Measurements from ENCODE around the gene ZNF225. TPM values are rescaled to one million over a fixed set of nuclear protein-coding genes. Genes with fewer than 3 reads are reported as not detected.
"Not testable (repeated sequence)": the region's sequence is repeated elsewhere in the genome, so short reads cannot be mapped to it uniquely, and the experiment has no call there.

ZNF225 gene
- polyA plus RNA-seq, 4 donors: 1.4 to 6.6 (median 1.8) TPM

DNA sequence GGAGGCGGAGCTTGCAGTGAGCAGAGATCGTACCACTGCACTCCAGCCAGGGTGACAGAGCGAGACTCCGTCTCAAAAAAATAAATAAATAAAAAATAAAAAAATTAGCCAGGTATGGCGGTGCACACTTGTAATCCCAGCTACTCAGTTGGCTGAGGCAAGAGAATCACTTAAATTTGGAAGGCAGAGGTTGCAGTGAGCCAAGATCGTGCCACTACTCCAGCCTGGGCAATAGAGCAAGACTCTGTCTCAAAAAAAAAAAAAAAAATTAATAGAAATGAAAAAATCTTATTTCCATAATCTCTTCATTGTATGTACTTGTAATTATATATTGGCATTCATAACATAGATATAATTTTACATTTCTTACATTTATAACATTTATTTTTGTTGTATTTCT is 57.5 kb downstream of the ZNF225 start:
- not testable (repeated sequence) for H3K4me3 ChIP-seq (ENCODE audit: low read depth in 1 of 3, low read length in 3 of 3); DNase-seq; FAIRE-seq; H3K27ac ChIP-seq (ENCODE audit: low read depth in 1 of 3, low read length in 2 of 3); H3K4me1 ChIP-seq (ENCODE audit: control insufficient read depth in 3 of 3, insufficient read depth in 2 of 3, low read depth in 1 of 3, low read length in 2 of 3); H3K27me3 ChIP-seq (ENCODE audit: control insufficient read depth in 3 of 3, insufficient read depth in 3 of 3, low read length in 3 of 3)
- 98% methylated on average over 6 of the region's 6 CpGs for WGBS, 3 donors
- Histone ChIP-seq H3K36me3 (ENCODE audit: control insufficient read depth in 3 of 3, insufficient read depth in 2 of 3, low read depth in 1 of 3, low read length in 3 of 3) (peaks cover 36 to 48% (median 37%) of the 10 kb centered on the region in 3 donors), H3K9me3 (ENCODE audit: control insufficient read depth in 2 of 2, insufficient read depth in 1 of 2, low read depth in 1 of 2, low read length in 1 of 2) (peaks cover 0 to 56% of the 10 kb centered on the region in 2 donors)

DNA sequence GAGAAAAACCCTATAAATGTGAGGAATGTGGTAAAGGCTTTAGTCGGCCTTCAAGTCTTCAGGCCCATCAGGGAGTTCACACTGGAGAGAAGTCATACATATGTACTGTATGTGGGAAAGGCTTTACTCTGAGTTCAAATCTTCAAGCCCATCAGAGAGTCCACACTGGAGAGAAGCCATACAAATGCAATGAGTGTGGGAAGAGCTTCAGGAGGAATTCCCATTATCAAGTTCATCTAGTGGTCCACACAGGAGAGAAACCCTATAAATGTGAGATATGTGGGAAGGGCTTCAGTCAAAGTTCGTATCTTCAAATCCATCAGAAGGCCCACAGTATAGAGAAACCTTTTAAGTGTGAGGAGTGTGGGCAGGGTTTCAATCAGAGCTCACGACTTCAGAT is 63.4 kb downstream of the ZNF225 start:
- no peak for FAIRE-seq
- H3K4me1 ChIP-seq (ENCODE audit: control insufficient read depth in 3 of 3, insufficient read depth in 2 of 3, low read depth in 1 of 3, low read length in 2 of 3): no peaks in the 10 kb centered on the region
- H3K9me3 ChIP-seq (ENCODE audit: control insufficient read depth in 2 of 2, insufficient read depth in 1 of 2, low read depth in 1 of 2, low read length in 1 of 2): peaks cover 3 to 57% of the 10 kb centered on the region in 2 donors
- 96 to 100% (median 99%) methylated on average over 3 of the region's 3 CpGs for WGBS, 3 donors
- DNase-seq: no peak
- H3K4me3 ChIP-seq (ENCODE audit: low read depth in 1 of 3, low read length in 3 of 3): no peak overlapping the region
- H3K27me3 ChIP-seq (ENCODE audit: control insufficient read depth in 3 of 3, insufficient read depth in 3 of 3, low read length in 3 of 3): no peaks in the 10 kb centered on the region
- peaks cover 18 to 42% (median 38%) of the 10 kb centered on the region in 3 donors for H3K36me3 ChIP-seq (ENCODE audit: control insufficient read depth in 3 of 3, insufficient read depth in 2 of 3, low read depth in 1 of 3, low read length in 3 of 3)
- H3K27ac ChIP-seq (ENCODE audit: low read depth in 1 of 3, low read length in 2 of 3): no peak overlapping the region

DNA sequence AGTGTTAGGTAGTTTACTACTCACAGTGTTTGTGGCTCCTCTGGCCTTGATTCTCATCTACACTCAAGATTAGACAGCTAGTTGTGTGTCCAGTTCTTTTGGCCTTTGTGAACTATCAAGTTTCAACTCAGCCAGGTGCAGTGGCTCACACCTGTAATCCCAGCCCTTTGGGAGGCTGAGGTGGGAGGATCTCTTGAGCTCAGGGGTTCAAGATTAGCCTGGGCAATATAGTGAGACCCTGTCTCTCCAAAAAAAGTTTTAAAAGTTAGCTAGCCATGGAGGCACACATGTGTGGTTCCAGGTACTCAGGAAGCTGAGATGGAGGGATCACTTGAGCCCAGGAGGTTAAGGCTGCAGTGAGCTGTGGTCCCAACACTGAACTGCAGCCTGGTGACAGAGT is 67.8 kb downstream of the ZNF225 start:
- no peaks in the 10 kb centered on the region for H3K27me3 ChIP-seq (ENCODE audit: control insufficient read depth in 3 of 3, insufficient read depth in 3 of 3, low read length in 3 of 3)
- H3K27ac ChIP-seq (ENCODE audit: low read depth in 1 of 3, low read length in 2 of 3): no peak overlapping the region
- no peak for FAIRE-seq
- H3K9me3 ChIP-seq (ENCODE audit: control insufficient read depth in 2 of 2, insufficient read depth in 1 of 2, low read depth in 1 of 2, low read length in 1 of 2): peaks cover 3 to 47% of the 10 kb centered on the region in 2 donors
- H3K4me3 ChIP-seq (ENCODE audit: low read depth in 1 of 3, low read length in 3 of 3): no peak overlapping the region
- DNase-seq: no peak
- H3K36me3 ChIP-seq (ENCODE audit: control insufficient read depth in 3 of 3, insufficient read depth in 2 of 3, low read depth in 1 of 3, low read length in 3 of 3): peaks cover 4 to 9% (median 8%) of the 10 kb centered on the region in 3 donors
- no peaks in the 10 kb centered on the region for H3K4me1 ChIP-seq (ENCODE audit: control insufficient read depth in 3 of 3, insufficient read depth in 2 of 3, low read depth in 1 of 3, low read length in 2 of 3)

DNA sequence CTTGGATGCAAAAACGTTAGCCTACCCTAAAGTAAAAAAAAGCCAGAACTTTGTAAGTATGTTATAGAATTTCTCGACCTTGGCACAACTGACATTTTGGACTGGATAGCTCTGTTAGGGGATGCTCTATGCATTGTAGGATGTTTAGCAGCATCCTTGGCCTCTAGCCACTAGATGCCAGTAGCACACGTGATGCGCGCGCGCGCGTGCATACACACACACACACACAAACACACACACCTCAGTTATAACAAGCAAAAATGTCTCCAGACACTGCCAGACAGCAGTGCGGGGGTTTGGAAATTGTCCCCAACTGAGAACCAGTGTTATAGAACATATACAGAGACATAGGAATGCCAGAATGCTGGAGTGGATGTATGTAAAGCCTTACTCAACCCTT is 68.9 kb downstream of the ZNF225 start:
- Histone ChIP-seq H3K27me3 (ENCODE audit: control insufficient read depth in 3 of 3, insufficient read depth in 3 of 3, low read length in 3 of 3) (no peaks in the 10 kb centered on the region), H3K4me1 (ENCODE audit: control insufficient read depth in 3 of 3, insufficient read depth in 2 of 3, low read depth in 1 of 3, low read length in 2 of 3) (no peaks in the 10 kb centered on the region), H3K27ac (ENCODE audit: low read depth in 1 of 3, low read length in 2 of 3) (no peak overlapping the region), H3K9me3 (ENCODE audit: control insufficient read depth in 2 of 2, insufficient read depth in 1 of 2, low read depth in 1 of 2, low read length in 1 of 2) (peaks cover 0 to 36% of the 10 kb centered on the region in 2 donors), H3K36me3 (ENCODE audit: control insufficient read depth in 3 of 3, insufficient read depth in 2 of 3, low read depth in 1 of 3, low read length in 3 of 3) (no peaks in the 10 kb centered on the region), H3K4me3 (ENCODE audit: low read depth in 1 of 3, low read length in 3 of 3) (no peak overlapping the region)
- FAIRE-seq: no peak
- 84 to 92% (median 84%) methylated on average over 10 of the region's 10 CpGs for WGBS, 3 donors
- DNase-seq: no peak

Other genes starting within 250 kb of the ZNF225 start
- gene ZNF404, start 229.4 kb upstream of the ZNF225 start, polyA plus RNA-seq: 1 to 10 TPM in 3 of 4 donors, not detected in 1; 1.8 to 9.9 (median 2.0) TPM
- 10 to 100 TPM in 1 of 4 donors, 1 to 10 TPM in 3; 3.5 to 18.5 (median 6.0) TPM for gene ZNF45, start 178.1 kb upstream of the ZNF225 start, polyA plus RNA-seq
- gene ZNF221, start 162.2 kb upstream of the ZNF225 start, polyA plus RNA-seq: 1 to 10 TPM in 2 of 4 donors, not detected in 2; 1.1 to 3.6 TPM
- gene ZNF155, start 129.2 kb upstream of the ZNF225 start, polyA plus RNA-seq: 1 to 10 TPM; 3.7 to 8.7 (median 5.5) TPM
- gene ZNF230, start 110.4 kb upstream of the ZNF225 start, polyA plus RNA-seq: 1 to 10 TPM; 1.1 to 6.4 (median 1.6) TPM
- 1 to 10 TPM; 1.9 to 6.1 (median 3.3) TPM for gene ZNF222, start 88.0 kb upstream of the ZNF225 start, polyA plus RNA-seq
- 10 to 100 TPM in 1 of 4 donors, 1 to 10 TPM in 3; 3.3 to 23.6 (median 6.4) TPM for gene ZNF223, start 61.4 kb upstream of the ZNF225 start, polyA plus RNA-seq
- 1 to 10 TPM in 1 of 4 donors, under 1 TPM in 3; 0.67 to 4.6 (median 0.76) TPM for gene ZNF284, start 41.2 kb upstream of the ZNF225 start, polyA plus RNA-seq
- gene ZNF224, start 19.0 kb upstream of the ZNF225 start, polyA plus RNA-seq: 10 to 100 TPM in 3 of 4 donors, 1 to 10 TPM in 1; 8.3 to 46.4 (median 22.8) TPM
- gene ZNF234, start 28.2 kb downstream of the ZNF225 start, polyA plus RNA-seq: 10 to 100 TPM in 1 of 4 donors, 1 to 10 TPM in 3; 1.6 to 11.8 (median 2.4) TPM
- gene ZNF226, start 51.7 kb downstream of the ZNF225 start, polyA plus RNA-seq: 10 to 100 TPM; 13.6 to 28.2 (median 19.9) TPM
- 10 to 100 TPM in 1 of 4 donors, 1 to 10 TPM in 3; 3.8 to 18.8 (median 5.0) TPM for gene ZNF227, start 99.1 kb downstream of the ZNF225 start, polyA plus RNA-seq
- gene ZNF233, start 146.5 kb downstream of the ZNF225 start, polyA plus RNA-seq: 1 to 10 TPM in 1 of 4 donors, under 1 TPM in 2, not detected in 1; 0.22 to 5.8 (median 0.91) TPM
- 1 to 10 TPM; 1.8 to 7.8 (median 2.9) TPM for gene ZNF235, start 191.6 kb downstream of the ZNF225 start, polyA plus RNA-seq
- gene ZNF112, start 243.3 kb downstream of the ZNF225 start, polyA plus RNA-seq: 1 to 10 TPM in 3 of 4 donors, under 1 TPM in 1; 0.81 to 8.7 (median 1.9) TPM